GM12874 (cell line): ENCODE measurements around the gene P4HB.

Experiments
- TF ChIP-seq, protein P1 (sequence below): IDR thresholded peaks from 2 replicates; pipeline ENCODE4 v1.5.1; 2011; ENCODE audit warnings: low read depth, mild to moderate bottlenecking, control low read depth, low read length, moderate library complexity; ENCODE audit not compliant: insufficient read depth

Gene P4HB

DNA sequence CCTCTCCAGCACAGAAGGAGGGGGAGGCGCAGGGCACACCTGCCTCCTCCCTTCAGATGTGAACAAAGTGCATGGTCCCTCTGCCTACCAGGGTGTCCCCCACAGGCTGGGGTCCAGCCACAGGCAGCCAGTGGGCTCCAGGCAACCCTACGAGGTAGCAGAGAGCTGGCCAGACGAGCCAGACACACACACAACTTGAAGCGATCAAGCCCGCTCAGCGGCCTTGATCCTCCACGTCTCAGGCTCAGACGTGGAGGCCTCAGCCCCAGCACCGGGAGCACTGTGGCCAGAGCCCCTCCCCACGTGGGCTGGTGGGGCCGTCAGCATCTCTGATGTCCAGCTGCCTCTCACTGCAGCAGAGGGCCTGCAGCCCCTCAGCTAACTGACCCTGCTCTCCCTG is 35.7 kb downstream of the P4HB start:
- TF ChIP-seq, protein P1, sequence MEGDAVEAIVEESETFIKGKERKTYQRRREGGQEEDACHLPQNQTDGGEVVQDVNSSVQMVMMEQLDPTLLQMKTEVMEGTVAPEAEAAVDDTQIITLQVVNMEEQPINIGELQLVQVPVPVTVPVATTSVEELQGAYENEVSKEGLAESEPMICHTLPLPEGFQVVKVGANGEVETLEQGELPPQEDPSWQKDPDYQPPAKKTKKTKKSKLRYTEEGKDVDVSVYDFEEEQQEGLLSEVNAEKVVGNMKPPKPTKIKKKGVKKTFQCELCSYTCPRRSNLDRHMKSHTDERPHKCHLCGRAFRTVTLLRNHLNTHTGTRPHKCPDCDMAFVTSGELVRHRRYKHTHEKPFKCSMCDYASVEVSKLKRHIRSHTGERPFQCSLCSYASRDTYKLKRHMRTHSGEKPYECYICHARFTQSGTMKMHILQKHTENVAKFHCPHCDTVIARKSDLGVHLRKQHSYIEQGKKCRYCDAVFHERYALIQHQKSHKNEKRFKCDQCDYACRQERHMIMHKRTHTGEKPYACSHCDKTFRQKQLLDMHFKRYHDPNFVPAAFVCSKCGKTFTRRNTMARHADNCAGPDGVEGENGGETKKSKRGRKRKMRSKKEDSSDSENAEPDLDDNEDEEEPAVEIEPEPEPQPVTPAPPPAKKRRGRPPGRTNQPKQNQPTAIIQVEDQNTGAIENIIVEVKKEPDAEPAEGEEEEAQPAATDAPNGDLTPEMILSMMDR, result no peak

DNA sequence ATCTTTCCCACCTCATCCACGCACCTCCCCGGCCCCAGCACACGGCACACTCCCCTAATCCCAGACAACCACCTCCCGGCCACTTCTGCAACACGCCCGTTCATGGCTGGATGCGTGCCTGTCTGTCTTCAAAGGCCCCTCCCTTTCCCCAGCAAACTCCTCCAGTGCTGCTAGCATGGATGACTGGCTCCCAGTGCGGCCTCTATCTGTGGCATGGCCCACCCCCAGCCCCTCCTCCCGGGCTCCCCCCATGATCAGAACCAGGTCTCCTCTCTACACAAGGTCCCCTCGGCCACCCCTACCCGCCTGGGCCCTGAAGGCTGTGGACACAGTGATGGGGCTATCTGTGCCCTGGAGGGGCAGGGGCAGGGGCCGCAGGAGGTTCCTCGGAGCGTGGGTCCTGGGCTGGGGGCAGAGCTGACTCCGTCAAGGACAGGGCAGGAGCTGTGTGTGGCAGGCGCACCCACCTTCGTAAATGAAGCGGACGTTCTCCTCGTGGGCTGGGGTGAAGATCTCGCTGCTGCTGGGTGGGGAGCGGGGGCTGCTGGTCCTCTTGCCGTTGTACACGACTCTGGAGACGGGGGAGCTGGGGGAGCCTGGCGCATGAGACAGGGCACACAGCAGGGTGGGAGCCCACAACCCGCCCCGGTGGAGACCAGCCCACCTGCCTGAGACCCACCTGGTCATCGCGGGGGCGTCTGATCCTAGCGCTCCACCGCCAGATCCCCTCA is 36.4 kb downstream of the P4HB start:
- TF ChIP-seq, protein P1, result no peak

DNA sequence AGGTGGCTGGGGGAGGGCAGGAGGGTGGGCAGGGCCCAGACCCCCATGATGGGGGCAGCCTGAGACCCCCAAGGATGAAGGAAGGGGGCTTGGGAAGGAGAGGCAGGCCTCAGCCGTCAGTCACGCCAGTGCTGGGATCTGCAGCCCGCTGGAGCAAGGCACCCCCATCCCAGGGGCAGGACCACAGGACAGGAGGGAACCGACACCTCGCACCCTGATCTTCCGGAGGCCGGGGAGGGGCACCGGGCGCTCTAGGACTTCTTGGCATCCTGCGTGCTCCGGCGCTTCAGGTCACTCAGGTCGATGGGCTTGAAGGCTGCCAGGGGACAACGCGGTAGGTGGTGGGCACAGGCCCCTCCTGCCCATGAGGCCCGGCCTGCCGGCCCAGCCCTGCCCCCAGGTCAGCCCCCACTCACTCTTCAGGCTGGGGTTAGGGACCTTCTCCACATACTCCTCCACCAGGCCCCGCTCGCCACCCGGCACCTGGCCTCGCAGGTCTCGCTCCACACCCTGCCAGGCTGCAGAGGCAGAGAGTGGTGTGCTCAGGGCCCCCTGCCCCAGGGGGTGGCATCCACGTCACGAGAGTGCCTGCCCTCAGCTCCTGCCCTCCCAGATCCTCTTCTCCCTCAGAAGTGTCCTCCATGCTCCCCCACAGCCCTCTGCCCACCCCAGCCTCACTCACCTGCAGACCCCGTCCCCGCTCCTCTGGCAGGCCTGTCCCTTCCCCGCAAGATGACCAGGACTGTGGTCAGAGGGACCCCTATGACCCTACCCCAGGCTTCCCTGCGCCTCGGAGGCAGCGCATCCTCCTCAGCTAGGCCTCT is 37.1 kb downstream of the P4HB start:
- TF ChIP-seq, protein P1, result no peak

DNA sequence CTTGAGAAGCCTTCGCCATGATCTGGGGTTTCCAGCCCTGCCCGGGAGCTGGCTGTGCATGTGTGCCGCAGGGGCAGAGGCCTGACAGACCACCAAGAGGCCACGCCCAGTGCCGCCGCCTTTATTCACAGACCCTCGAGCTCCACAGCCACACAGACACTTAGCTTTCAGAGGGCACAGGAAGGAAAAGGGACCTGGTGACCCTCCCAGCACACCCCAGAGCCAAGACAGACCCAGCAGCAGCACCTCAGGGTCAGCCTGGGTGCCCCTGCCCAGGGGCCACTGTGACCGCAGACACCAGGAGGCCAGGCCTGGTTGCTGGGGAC is 38.1 kb downstream of the P4HB start:
- TF ChIP-seq, protein P1, result no peak

DNA sequence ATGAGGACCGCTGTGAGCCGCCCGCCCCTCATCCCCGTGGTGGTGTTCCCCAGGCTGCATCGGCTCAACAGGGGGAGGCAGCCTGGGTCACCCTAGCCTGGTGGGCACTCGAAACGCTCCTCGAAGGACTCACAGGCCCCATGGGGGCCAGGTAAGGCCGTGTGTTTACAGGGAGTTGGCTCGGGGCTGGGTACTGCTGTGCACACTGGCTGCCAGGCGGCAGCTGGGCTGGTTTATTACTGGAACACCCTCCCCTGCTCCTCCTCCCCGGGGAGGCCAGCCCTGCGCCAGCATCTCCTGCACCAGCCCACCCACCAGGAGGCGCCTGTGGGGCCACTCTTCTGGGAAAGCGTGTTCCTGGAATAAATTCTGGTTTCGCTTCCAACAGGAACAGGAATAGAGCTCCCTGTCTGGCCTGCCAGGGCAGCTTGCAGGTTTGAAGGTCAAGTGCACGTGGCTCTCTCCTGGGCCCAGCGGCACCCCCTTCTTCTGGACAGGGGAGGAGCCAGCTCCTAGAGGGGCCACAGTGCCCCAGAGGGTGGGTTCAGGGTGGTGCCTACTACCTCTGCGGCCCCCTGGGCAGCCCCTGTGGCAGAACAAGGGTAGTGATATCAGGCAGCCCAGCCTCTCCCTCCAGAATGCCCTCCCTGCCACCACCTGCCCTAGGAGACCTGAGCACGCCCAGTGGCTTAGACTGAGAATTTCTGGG is 38.6 kb downstream of the P4HB start:
- TF ChIP-seq, protein P1, result 0 out of 2 replicates have a peak, but pooled peaks have one; percentile 14

DNA sequence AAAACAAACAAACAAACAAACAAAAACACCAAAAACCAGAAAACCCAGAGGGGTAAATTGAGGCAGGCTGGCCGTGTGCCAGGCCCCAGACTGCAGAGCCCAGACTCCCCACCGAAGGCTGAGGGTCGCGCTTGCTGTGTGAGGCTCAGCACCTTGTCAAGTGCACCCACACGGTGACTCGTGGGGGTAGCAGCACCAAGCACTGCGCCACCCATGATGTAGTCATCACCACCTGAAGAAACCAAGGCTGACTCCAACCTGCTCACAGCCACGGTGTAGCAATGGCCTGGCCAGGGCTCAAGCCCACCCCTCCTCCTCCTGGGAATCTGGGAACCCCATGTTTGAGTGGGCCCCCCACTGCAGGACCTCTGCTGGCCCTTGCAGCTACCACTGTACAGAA is 39.2 kb downstream of the P4HB start:
- TF ChIP-seq, protein P1, result no peak

DNA sequence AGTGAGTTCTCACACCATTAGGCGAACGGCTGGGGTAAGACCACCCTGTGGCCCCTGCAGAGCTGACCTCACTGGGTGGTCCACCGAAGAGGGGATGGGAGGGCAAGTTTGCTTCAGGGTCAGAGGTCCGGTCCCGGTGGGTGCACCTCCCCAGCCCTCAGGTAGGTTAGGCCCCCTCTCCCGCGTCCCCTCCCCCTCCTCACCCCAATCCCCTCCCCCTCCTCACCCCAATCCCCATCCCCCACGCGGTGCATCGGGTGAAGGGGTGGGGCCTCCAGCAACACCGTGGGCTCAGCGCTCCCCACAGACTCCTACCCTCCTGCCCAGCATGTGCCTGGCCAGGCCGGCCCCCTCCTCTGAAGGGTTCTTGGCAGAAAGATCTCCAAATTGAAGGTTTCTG is 40.6 kb downstream of the P4HB start:
- TF ChIP-seq, protein P1, result no peak
